Testis (tissue), 2 donors: ENCODE data around the gene NECAB2.

Source experiments
- CTCF ChIP-seq, 3 experiments: fragments of 450-650 bp in 2 of 3; fragments of 200-600 bp in 1 of 3; sonication (generic) in 1 of 3; IDR thresholded peaks; one replicate each; pipeline ENCODE4 v1.5.1; 2016 to 2019; ENCODE audit warnings: antibody characterized with exemption in 3 of 3, mild to moderate bottlenecking in 2 of 3, moderate library complexity in 1 of 3
- POLR2A ChIP-seq: fragments of 450-650 bp; IDR thresholded peaks from one replicate; pipeline ENCODE4 v1.6.1; 2017; ENCODE audit warnings: antibody characterized with exemption, mild to moderate bottlenecking, moderate library complexity

DNA sequence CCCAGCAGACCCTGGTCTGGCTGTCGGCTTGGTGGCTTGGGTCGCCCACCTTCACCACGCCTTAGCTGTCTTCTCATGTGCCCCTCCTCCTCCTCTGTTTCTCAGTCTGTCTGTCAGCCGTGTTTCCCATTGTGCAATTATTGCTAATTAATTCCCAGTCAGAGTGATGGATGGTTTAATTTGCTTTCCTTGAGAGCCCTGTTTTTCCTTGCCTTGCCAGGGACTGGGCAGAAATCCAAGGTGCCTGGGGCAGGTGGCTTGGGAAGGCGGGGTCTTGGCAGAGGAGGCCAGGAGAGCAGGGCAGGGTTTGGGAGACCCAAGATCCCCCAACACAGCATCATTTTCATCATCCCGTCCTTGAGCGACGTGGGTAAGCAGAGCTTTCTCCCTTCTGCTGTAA is 21.3 kb downstream of the NECAB2 start:
- TF ChIP-seq POLR2A (no peak), CTCF (IDR thresholded peaks at IDR 0.05) (no peak)
